Measurements from ENCODE around the gene DPP6.
"Not testable (repeated sequence)": the region's sequence is repeated elsewhere in the genome, so short reads cannot be mapped to it uniquely, and the experiment has no call there.

The DPP6 gene

DNA sequence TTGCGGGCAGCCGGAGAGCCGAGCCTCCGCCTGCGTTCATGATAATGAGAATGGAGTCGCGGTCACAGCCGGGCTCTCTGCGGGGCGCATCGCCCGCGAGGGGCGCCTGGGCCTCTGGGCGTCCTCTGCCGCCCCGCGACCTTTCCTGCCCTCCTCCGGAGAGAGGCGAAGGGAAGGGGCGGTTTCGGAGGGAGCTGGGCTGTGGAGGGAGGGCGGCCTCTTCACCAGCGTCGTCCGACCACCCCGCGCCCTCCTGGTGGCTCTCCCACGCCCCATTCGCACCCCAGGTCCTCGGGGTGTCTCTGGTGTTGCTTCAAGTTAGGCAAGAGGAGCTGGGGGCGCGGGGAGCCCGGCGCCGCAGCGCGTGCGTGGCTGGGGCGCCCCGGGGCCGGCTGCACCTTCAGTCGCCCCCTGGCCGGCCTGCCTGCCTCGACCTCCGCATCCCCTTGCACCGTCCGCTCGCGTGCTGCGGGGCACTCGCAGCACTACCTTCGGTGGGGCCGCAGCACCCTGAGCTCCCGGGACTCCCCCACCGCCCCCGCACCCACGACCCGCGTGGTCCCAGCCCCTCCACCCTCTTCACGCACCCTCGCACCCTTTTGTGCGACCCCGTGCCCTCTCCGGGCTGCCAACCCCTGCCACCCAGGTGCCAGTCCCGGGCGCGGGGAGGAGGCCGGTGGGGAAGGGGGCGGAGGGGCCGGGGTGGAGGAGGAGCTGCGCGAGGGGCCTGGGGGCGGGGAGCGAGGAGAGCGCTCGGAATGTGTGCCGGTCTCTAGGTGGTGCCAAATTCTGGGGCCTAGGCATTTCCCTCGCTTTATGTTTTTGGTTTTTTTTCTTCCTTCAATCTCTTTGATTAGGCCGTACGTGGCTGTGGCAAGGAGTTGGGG, at the start of gene DPP6:
TSS of gene DPP6 (plus strand) at position 756 of the 887 bp plus-strand sequence.
- CTCF ChIA-PET; POLR2A ChIA-PET; DNase-seq (ENCODE audit: extremely low spot score): not testable (repeated sequence)

DNA sequence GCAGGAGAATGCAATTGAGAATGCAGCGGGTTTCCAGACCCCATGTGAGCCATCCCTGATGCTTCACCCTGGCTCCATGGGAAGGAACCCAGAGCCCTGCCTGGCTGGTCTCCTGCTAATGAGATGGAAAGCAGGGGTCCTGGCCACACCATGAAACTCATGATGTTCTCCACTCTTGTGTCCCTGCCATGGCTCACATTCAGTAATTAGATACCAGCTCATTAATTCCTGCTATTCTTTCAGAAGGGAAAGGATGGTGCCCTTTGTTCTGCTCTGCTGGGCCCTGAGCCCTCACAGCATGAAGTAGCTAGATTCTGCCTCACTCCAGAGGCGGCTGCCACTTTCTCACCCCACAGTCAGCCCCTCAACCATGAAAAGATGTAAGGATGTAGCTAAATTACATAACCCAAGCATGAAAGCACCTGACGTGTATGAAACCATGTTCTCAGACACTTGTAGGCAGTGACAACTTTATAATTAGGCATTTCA, 42.7 kb upstream of the DPP6 start:
- POLR2A ChIA-PET; CTCF ChIA-PET; DNase-seq (ENCODE audit: extremely low spot score): not testable (repeated sequence)

DNA sequence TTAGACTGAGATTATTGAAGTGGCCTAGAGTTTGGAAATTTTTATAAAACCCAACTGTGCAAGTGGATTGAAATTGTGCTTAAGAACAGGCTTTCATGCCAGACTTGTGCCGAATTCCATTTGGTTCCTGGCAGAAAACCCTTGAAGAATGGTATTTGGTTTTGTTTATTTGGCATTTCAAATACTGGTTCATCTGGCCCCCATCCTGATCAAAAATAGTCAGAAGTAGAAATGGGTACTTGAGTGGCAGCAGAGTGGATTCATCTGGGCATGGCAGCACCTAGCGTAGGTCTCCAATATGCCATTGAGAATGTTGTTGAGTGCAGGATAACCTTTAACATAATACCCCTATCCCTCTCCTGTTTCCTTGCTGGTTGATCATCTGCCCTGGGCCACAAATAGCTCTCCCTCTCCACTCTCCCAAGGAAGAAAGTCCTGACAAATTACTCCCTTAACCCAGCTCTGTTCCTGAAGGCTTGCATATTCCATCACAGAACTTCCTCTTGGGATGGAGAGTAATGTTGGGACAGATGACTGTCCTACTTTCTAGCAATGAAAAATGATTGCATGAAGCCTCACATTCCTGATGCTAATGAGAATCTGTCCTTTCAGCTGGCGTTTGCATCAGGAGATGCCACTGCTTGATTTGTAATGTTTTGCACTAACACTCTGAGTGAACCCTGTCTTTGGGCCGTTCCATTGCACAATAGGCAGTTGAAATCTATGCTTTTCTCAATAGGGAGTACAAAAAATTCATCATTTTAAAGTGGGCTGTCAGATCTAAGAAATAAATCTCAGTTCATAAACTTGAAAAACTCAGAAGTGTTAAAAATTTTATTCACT, 41.3 kb upstream of the DPP6 start:
- DNase-seq (ENCODE audit: extremely low spot score); CTCF ChIA-PET; POLR2A ChIA-PET: not testable (repeated sequence)

DNA sequence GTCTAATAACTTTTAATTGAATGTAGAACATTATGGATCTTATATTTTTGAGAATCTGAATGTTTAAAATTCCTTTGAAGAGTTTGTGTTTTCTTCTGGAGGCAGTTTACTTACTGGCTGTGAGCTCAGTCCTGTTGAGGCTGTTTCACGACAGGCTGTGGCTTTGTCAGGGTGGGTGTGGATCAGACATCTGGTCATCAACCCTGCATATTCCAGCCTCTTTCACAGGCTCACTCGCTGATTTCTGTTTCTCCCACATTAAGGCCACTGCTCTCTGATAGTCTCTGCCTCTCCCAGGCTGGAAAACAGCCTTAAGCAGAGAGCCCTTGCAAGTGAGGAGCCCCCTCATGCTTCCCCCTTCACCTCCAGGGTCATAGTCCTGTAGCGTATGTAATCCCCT, 39.4 kb upstream of the DPP6 start:
- DNase-seq (ENCODE audit: extremely low spot score); CTCF ChIA-PET; POLR2A ChIA-PET: not testable (repeated sequence)

DNA sequence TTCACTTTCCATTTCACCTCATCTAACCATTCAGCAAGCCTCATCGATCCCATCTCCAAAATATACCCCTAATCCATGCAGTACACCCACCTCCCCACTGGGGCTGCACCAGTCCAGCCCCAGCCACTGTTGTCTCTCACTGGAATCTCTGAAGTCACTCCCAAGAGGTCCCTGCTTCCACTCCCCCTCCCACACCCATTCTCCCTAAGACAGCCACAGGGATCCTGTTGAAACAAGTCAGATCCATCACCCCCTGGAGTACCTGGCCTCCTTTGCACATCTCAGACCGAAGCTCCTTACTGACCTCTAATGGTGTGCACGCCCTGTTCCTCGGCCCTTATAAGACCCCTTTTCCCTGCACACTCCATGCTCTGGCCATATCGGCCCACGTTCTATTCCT, 36.6 kb upstream of the DPP6 start:
- POLR2A ChIA-PET; CTCF ChIA-PET; DNase-seq (ENCODE audit: extremely low spot score): not testable (repeated sequence)

DNA sequence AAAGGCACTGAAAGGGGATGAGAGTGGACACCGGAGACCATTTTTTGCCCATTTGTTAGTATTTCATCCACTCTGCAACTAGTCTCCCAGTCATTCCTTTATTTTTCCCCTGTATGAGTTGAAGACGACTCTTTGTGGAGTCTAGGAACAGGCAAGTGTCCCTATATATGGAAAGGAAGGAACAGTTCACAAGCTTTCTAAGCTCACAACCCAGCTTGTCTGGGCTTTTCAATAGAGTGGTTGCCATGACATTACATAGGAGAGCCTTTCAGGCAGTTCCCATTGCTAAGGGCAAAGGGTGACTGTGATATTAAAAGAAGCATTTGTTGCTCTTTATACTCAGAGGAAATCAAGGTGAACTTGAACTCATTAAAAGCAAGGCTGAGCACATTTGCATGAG, 33.8 kb upstream of the DPP6 start:
- DNase-seq (ENCODE audit: extremely low spot score); POLR2A ChIA-PET; CTCF ChIA-PET: not testable (repeated sequence)

DNA sequence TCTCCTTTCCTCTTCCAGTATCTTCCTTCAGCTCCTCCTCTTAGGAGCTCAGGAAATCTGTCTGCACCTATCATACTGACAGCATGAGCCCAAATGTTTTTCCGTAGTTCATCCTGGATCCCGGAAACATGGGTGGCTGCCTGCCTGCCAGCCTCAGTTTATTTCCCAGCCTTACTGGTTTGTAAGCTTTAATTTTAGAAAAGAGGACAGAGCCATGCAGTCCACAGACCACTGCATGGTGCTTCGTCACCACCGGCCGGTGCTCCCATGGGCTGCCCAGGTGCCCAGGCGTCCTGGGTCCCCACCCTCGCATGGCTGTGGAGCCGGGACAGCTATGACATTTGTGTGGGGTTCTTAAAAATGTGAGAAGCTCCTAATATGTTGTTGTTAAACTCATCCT, 24.4 kb upstream of the DPP6 start:
- CTCF ChIA-PET, result not testable (repeated sequence)

DNA sequence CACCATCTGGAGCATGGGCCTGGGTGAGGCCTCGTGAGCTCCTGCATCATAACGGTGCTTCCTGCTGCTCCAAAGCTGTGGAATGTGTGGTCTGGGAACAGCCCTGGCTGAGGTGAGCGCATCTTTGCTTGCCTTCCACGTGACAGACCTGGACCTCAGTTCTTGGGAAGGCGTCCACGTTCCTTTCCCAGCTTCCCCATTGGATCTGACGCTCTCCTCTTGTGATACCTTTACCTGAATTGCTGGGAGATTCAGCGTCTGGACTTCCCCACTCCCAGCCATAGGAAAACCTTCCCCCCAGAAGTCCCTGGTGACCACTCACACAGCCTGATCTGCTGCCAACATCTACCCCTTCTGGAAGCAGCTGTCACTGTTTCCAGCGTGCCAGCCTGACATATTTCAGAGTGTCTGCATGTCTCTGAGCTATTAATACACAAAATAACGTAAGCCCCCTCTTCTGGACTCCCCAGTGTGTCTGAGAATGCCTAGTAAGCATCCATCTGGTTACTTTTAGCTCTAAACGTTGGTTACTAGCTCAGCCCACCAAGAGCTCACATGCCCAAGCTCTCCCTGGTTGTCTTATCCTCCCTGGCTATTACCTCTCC, 21.6 kb upstream of the DPP6 start:
- POLR2A ChIA-PET; CTCF ChIA-PET; DNase-seq (ENCODE audit: extremely low spot score): not testable (repeated sequence)

More for the DNA sequence above, 24.4 kb upstream of the DPP6 start:
- DNase-seq (ENCODE audit: extremely low spot score); POLR2A ChIA-PET: not testable (repeated sequence)

DNA sequence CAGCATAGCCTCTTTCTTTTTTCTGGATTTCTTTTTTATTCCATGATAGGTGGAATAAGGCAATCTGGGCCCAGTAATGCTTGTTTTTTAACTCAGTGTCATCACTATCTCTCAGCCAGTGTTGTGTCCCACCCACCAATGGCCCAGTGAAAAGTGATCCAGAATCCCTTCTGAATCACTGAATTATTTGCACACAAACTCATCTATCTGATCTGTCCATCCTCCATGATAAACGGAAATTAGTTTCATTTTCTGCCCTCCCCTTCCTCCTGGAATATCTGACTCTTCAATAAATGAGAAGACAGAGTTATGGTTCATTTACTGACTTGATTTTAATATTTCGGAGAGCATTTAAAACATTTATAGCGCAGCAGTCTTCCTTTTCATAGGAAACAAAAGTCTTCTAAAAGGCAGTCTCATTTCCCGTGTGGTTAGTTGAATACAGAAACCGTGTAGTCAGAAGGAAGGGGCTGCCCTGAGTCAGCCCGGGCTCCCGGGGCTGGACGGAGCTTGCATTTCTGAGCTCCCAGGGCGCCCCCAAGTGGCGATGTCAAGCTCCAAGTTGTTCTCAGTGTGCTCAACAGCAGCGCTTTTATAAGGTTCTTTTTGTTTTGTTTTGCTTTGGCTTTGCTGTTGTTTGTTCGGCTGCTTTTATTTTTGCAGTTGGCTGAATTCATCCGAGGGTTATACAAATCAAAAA, 12.6 kb upstream of the DPP6 start:
- TF ChIP-seq, protein P1, sequence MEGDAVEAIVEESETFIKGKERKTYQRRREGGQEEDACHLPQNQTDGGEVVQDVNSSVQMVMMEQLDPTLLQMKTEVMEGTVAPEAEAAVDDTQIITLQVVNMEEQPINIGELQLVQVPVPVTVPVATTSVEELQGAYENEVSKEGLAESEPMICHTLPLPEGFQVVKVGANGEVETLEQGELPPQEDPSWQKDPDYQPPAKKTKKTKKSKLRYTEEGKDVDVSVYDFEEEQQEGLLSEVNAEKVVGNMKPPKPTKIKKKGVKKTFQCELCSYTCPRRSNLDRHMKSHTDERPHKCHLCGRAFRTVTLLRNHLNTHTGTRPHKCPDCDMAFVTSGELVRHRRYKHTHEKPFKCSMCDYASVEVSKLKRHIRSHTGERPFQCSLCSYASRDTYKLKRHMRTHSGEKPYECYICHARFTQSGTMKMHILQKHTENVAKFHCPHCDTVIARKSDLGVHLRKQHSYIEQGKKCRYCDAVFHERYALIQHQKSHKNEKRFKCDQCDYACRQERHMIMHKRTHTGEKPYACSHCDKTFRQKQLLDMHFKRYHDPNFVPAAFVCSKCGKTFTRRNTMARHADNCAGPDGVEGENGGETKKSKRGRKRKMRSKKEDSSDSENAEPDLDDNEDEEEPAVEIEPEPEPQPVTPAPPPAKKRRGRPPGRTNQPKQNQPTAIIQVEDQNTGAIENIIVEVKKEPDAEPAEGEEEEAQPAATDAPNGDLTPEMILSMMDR (IDR thresholded peaks at IDR 0.05; ENCODE audit: control extremely low read depth, extremely low read depth, low read depth, missing control alignments), result peak; percentile 9
- POLR2A ChIA-PET; DNase-seq (ENCODE audit: extremely low spot score); CTCF ChIA-PET: not testable (repeated sequence)

DNA sequence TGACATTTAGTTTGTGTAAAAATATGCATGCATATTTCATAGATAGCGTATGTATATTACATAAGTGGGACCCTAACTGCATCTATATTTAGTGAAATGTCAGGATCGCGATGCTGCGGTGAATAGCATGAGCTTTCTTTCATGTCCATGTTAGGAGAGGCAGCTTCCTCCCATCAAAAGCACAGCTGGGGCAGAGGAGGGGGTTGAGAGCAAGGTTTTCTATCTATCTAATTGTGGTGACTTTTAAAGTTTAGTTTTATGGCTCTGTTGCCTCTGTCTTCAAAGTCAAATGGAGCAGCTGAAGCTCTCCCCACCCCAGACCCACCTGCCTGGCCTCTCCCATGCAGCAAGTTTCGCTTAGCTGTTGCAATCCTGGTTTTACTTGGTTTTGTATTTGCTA, 1.8 kb upstream of the DPP6 start:
- POLR2A ChIA-PET; CTCF ChIA-PET; DNase-seq (ENCODE audit: extremely low spot score): not testable (repeated sequence)

DNA sequence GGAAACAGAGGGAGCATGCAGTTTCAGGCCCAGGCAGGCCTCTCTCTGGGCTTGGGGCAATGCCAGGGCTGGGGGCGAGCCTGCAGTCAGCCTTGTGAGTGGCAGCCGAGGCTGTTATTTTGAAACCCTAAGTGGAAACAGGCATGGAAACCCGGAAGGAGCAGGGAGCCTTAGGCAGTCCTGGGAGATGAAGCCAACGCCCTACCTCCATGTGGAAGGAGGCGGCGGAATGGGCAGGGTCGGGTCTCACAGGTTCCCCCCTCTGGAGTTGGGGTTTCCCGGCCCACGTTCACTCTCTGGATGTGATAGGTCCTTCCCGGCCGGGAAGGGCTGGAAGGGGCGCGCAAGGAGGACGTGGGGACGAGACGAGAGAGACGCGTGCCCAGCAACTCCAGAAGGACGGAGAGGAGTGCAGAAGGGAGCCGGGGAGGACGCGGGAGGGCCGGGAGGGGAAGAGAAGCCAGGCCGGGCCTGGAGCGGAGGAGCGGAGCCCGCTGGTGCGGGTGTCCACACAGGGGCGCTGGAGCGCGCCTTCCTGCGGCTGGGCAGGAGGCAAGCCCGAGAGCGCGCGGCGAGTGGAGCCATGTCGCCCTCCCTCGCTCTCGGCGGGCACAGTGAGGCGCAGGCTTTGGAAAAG, 1.1 kb upstream of the DPP6 start:
- DNase-seq (ENCODE audit: extremely low spot score); CTCF ChIA-PET; POLR2A ChIA-PET: not testable (repeated sequence)

DNA sequence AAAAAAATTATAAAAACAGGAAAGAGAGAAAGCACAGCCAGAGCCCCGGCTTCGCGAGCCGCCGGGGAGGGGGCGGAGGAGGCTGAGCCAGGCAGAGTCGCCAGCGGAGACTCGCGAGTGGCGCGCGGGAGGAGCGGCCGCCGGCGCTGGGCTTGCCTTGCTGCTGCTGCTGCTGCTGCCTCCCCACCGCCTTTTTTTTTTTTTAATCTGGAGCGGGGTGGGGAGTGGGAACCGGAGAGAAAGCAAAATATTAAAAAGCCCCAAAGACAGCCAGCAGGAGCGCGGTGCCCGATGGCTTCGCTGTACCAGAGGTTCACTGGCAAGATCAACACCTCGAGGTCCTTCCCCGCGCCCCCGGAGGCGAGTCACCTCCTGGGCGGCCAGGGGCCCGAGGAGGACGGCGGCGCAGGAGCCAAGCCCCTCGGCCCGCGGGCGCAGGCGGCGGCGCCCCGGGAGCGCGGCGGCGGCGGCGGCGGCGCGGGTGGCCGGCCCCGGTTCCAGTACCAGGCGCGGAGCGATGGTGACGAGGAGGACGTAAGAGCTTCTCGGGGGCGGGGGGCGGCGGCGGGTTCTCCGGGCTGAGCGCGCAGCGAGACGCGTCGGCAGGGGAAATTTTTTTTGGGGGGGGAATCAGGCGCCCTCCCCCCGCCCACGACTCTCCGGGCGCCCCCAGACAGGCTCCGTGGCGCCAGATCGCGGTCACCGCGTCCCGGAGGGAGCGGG, 493 bp downstream of the DPP6 start:
- CTCF ChIA-PET; DNase-seq (ENCODE audit: extremely low spot score); POLR2A ChIA-PET: not testable (repeated sequence)

DNA sequence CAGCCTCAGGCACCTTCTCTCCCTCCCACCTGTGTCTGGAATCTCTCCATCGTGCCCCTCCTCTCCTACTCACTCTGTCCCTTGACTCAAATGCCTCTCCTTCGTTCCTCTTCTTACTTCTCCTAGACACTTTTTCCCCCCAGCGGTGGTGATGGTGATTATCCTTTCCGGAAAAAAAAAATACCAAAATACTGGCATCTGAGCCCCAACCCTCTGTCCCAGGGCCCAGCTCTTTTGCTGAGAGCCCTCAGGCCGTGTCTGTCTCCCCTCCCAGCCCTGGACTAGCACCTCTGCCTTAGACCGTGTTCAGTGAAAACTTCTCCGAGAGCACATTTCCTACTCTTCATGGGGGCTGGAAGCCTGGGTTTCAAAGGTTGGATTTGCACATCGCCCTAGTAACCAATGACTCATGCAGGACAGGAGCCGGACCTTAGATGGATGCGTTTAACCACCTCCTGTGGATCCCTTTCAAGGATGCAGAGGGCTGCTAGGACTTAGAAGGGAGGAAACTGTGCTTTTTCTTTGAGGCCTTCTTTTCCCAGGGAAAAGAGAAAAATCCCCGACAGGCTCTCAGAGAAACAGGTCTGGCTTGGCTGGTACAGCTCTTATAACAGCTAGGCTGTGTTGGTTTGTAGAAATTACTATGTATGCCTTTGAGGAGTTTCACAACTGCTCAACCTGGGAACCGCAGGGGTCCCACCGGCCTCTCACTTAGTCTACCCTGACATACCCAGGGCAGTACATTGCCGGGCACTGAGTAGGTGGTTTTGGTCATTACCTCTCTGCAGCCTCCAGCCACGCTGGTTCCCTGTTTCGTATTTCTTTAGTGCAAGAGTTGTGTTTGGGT, 1.5 kb downstream of the DPP6 start:
- POLR2A ChIA-PET; DNase-seq (ENCODE audit: extremely low spot score); CTCF ChIA-PET: not testable (repeated sequence)

DNA sequence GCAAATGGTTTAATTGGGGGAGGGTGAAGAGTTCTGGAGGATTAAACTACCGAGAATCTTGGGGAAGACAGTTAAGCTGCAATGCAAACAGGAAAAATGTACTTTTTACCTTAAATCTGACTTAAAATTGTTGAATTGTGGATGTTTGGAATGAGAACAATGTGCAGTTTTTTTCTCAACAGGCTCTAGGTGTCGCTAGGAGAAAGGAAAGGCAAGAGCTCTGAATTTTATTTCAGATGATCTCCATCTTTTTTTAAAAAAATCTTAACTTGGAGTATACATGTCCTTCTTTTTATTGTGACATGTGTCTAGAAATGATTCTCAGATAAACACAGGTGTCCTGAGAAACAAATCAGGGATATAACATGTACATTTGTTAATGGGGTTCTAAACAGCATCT, 2.5 kb downstream of the DPP6 start:
- POLR2A ChIA-PET; CTCF ChIA-PET; DNase-seq (ENCODE audit: extremely low spot score): not testable (repeated sequence)

Measured in GM10248 (cell line).